Activated naive CD8-positive, alpha-beta T cell treated with anti-CD3 and anti-CD28 coated beads, Interleukin-2, amount 50 U/mL, for 24 hours (primary cell): ENCODE measurements around the gene MYO9A.
"Not testable (repeated sequence)": the region's sequence is repeated elsewhere in the genome, so short reads cannot be mapped to it uniquely, and the experiment has no call there.

Experiments
- ATAC-seq: fragments of 150-1000 bp; cut with Tn5 transposase; one replicate; pipeline ENCODE4 v1.10.0; 2021
- DNase-seq: peaks from one replicate; pipeline ENCODE4 v3.0.0; 2021
- H3K27ac Mint-ChIP-seq: one replicate; pipeline ENCODE4 v1.8.0; 2021; ENCODE audit warnings: mild to moderate bottlenecking, mixed read lengths
- H3K27me3 Mint-ChIP-seq: one replicate; pipeline ENCODE4 v1.8.0; 2021; ENCODE audit warnings: mixed read lengths
- H3K36me3 Mint-ChIP-seq: one replicate; pipeline ENCODE4 v1.8.0; 2021; ENCODE audit warnings: low read depth, mixed read lengths
- H3K4me1 Mint-ChIP-seq: one replicate; pipeline ENCODE4 v1.8.0; 2021; ENCODE audit warnings: mixed read lengths
- H3K4me3 Mint-ChIP-seq: one replicate; pipeline ENCODE4 v1.8.0; 2021; ENCODE audit warnings: mild to moderate bottlenecking, moderate library complexity, mixed read lengths
- H3K9me3 Mint-ChIP-seq: one replicate; pipeline ENCODE4 v1.8.0; 2021; ENCODE audit warnings: mixed read lengths

The MYO9A gene

DNA sequence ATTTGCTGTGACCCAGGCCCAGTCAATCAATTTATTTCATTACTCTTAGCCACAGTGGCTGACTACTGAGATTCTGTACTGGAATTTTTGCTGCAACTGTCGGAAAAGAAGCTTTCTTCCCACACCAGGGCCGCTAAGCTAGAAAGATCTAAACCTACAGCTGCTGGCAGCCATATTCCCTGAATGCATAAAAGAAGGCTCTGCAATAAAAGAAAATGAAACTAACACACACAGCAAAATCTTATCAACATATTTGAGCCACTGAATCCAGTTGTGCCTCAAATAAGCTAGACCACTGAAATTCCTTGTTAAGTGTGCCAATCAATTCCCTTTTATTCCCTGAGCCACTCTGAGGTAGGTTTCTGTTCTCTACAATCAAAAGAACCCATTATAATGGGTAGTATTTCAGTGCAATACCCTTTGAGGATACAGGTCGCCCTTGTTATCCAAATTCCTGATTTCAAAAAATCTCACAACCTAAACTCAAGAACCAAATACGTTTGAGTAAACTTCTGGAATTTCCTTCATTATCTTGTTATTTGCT, 60.3 kb downstream of the MYO9A start:
- DNase-seq (no peak), ATAC-seq (no peak)
- Mint-ChIP-seq H3K27ac (no peak overlapping the region), H3K9me3 (no peaks in the 10 kb centered on the region), H3K4me1 (peaks cover 4% of the 10 kb centered on the region), H3K4me3 (no peak overlapping the region), H3K36me3 (peaks cover 7% of the 10 kb centered on the region), H3K27me3 (no peaks in the 10 kb centered on the region)

DNA sequence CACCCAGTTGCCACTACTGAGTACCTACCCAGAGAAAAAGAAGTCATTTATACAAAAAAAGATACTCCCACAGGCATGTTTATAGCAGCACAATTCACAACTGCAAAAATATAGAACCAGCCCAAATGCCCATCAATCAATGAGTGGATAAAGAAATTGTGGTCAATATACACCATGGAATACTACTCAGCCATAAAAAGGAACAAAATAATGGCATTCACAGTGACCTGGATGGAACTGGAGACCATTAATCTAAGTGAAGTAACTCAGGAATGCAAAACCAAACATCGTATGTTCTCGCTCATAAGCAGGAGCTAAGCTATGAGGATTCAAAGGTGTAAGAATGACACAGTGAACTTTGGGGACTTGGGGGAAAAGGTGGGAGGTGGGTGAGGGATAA, 61.7 kb downstream of the MYO9A start:
- H3K4me3 Mint-ChIP-seq, H3K9me3 Mint-ChIP-seq, H3K27me3 Mint-ChIP-seq, DNase-seq, H3K27ac Mint-ChIP-seq, H3K36me3 Mint-ChIP-seq, ATAC-seq, H3K4me1 Mint-ChIP-seq: not testable (repeated sequence)

DNA sequence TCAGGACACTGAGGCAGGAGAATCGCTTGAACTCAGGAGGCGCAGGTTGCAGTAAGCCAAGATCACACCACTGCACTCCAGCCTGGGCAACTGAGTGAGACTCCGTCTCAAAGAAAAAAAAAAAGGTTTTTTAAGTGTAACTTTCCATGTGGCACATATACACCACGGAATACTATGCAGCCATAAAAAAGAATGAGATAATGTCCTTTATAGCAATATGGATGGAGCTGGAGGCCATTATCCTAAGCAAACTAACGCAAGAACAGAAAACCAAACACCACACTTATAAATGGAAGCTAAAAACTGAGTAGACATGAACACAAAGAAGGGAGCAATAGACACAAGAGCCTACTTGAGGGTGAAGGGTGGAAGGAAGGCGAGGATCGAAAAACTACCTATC, 64.7 kb downstream of the MYO9A start:
- DNase-seq, H3K4me3 Mint-ChIP-seq, ATAC-seq, H3K36me3 Mint-ChIP-seq, H3K27me3 Mint-ChIP-seq, H3K27ac Mint-ChIP-seq, H3K4me1 Mint-ChIP-seq, H3K9me3 Mint-ChIP-seq: not testable (repeated sequence)

DNA sequence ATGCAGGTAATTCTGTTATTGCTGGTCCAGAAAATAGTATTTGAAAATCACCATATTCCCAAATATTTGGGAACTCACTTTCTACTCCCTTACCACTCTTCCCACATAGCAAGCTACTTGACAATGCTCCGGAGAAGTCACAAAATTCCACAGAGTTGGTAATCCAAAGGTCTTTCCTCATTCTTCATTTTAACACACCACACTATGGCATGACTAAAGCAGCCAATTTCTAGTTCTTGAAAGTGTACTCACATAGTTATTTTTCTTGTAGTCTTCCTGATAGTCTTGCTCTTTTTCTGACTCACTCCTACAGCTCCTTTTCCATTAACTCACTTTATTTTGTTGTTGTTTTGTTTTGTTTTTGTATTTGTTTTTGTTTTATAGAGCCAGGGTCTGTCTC, 67.2 kb downstream of the MYO9A start:
- Mint-ChIP-seq H3K9me3 (no peaks in the 10 kb centered on the region), H3K27ac (no peak overlapping the region), H3K4me3 (no peak overlapping the region), H3K36me3 (peaks cover 13% of the 10 kb centered on the region), H3K4me1 (peaks cover 4% of the 10 kb centered on the region), H3K27me3 (no peaks in the 10 kb centered on the region)
- no peak for ATAC-seq
- no peak for DNase-seq

DNA sequence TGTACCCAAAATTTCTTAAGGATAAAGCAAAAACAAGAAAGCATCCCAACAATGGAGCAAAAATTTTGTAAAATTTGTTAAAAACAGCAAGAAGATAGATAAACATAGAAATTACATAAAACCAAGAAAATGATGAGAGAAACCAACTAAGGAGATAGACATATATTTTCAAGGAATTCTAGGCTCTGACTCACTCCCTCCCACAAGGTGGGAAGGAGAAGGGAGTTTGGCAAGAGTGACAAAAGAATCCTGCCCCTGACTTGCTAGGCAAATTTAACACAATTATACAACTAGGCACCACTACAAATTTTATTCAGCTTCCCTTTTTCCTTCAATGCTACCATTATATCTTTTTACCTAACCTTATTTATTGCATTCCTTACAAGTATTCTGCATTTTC, 70.9 kb downstream of the MYO9A start:
- Mint-ChIP-seq H3K27me3 (no peaks in the 10 kb centered on the region), H3K27ac (no peak overlapping the region), H3K9me3 (no peaks in the 10 kb centered on the region), H3K4me1 (peaks cover 4% of the 10 kb centered on the region), H3K36me3 (peaks cover 12% of the 10 kb centered on the region), H3K4me3 (no peak overlapping the region)
- ATAC-seq (no peak), DNase-seq (no peak)

DNA sequence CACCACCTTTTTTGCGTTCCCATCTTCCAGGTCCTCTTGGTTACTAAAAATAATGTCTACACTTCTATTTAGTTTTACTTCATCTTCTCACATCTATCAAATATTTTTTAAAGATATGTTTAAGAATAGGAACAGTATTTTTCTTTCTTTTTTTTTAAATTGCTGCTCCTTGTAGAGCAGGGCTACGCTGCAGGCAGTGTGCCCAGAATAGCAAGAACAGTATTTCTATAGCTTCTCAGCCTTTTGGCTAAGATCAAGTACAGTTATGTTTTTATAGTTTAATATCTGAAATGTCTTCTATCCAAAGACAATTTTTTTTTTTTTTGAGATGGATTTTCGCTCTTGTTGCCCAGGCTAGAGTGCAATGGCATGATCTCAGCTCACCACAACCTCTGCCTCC, 73.0 kb downstream of the MYO9A start:
- DNase-seq, result no peak
- Mint-ChIP-seq H3K27ac (no peak overlapping the region), H3K9me3 (no peaks in the 10 kb centered on the region), H3K36me3 (peaks cover 17% of the 10 kb centered on the region), H3K27me3 (no peaks in the 10 kb centered on the region), H3K4me1 (peaks cover under 1% of the 10 kb centered on the region), H3K4me3 (no peak overlapping the region)
- no peak for ATAC-seq

DNA sequence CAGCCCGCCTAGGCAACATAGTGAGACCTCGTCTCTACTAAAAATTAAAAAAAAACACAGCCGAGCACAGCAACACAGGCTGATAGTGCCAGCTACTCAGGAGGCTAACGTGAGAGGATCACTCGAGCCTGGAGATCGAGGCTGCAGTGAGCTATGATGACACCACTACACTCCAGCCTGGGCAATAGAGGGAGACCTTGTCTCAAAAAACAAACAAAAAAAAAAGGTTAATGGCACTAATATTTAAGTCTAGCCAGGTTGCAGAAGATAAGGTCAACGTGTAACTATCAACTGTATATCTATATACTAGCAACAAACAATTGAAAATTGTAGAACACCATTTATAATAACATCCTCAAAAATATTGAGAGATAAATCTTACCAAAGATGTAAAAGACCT, 75.1 kb downstream of the MYO9A start:
- H3K4me3 Mint-ChIP-seq, result no peak overlapping the region
- ATAC-seq (no peak), DNase-seq (no peak)
- H3K4me1 Mint-ChIP-seq, result no peaks in the 10 kb centered on the region
- H3K27me3 Mint-ChIP-seq, result no peaks in the 10 kb centered on the region
- H3K27ac Mint-ChIP-seq, result no peak overlapping the region
- peaks cover 5% of the 10 kb centered on the region for H3K9me3 Mint-ChIP-seq
- H3K36me3 Mint-ChIP-seq, result peaks cover 23% of the 10 kb centered on the region

DNA sequence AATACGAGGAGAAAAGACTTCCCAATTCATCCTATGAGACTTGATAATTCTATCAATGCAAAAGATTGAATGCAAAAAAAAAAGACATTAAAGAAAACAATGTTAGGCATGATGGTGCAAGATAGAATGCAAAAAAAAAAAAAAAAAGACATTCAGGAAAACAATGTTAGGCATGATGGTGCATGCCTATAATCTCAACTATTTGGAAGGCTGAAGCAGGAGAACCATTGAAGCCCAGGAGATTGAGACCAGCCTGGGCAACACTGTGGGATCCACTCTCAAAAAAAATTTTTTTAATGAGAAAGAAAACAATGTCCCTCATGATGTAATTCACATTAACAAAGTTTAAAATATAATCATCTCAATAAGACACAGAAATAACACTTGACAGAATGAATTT, 75.9 kb downstream of the MYO9A start:
- peaks cover 28% of the 10 kb centered on the region for H3K36me3 Mint-ChIP-seq
- no peaks in the 10 kb centered on the region for H3K27me3 Mint-ChIP-seq
- peaks cover 12% of the 10 kb centered on the region for H3K9me3 Mint-ChIP-seq
- H3K4me3 Mint-ChIP-seq, result no peak overlapping the region
- H3K4me1 Mint-ChIP-seq, result peaks cover 2% of the 10 kb centered on the region
- DNase-seq (no peak), ATAC-seq (no peak)
- H3K27ac Mint-ChIP-seq, result no peak overlapping the region

DNA sequence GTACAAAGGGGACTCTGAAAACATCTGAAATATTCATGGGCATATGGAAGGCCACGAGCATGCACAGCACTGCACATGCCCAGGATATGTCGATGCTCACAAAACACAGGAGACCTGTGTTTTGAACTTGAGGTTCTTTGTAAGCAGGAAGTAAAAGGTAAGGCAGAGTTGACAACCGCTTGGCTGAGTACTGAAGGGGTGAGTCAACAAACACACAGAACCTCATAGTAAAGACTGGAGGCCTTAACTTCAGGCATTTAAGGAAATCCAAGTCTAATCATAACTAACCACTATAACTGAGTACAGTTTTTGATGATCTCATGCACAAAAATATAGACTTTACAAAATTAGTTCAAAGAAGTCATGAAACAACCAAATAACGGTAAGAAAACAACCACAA, 80.6 kb downstream of the MYO9A start:
- Mint-ChIP-seq H3K4me1 (peaks cover 4% of the 10 kb centered on the region), H3K27ac (no peak overlapping the region), H3K27me3 (no peaks in the 10 kb centered on the region), H3K36me3 (peaks cover 17% of the 10 kb centered on the region), H3K4me3 (no peak overlapping the region), H3K9me3 (peaks cover 12% of the 10 kb centered on the region)
- DNase-seq, result no peak
- no peak for ATAC-seq

DNA sequence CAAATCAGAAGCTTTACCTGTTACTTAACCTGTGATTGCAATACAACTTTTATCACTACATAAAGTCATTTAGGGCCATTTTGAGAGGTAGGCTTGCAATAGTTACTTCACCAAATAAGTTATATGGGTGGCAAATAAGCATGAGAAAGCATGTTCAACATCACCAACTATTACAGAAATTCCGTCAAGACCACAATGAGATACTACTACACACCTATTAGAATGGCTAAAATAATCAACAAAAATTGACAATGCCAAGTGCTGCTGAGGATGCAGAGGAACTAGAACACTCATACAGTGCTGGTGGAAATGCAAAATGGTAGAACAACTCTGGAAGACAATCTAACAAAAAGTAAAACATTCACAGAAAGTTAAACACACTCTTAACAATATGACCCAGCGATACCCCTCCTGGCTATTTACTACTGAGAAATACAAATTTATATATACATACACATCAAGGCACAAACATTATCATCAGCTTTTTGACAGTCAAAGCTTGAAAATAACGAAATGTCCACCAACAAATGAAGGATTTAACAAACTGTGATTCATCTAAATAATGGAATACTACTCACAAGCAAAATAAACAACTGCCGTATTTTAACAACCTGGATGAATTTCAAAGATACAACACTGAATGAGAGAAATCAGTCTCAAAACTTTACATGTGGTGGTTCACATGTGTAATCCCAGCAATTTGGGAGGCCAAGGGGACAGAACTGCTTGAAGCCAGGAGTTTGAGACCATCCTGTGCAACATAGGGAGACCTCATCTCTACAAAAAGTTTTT, 82.9 kb downstream of the MYO9A start:
- no peak overlapping the region for H3K4me3 Mint-ChIP-seq
- no peaks in the 10 kb centered on the region for H3K27me3 Mint-ChIP-seq
- no peak overlapping the region for H3K27ac Mint-ChIP-seq
- ATAC-seq (no peak), DNase-seq (no peak)
- peaks cover 12% of the 10 kb centered on the region for H3K9me3 Mint-ChIP-seq
- peaks cover 12% of the 10 kb centered on the region for H3K36me3 Mint-ChIP-seq
- peaks cover 4% of the 10 kb centered on the region for H3K4me1 Mint-ChIP-seq

DNA sequence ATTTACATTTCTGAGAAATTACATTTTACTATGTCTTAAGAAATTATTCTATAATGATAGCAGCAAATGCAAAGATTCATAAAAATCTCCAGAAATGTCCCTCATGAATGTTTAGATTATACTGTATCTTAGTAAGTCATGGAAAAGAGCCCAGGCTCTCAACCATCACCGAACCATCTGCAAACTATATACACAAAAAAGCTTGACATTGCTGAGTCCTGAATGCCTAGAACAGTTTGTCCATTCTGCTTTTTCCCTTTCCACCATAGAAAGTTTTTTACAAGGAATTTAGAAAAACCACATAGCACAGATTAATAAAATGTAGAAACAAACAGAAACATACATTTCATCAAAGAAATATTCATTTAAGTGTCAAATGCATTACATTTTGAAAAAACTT, 83.6 kb downstream of the MYO9A start:
- Mint-ChIP-seq H3K9me3 (peaks cover 12% of the 10 kb centered on the region), H3K4me1 (peaks cover 4% of the 10 kb centered on the region)
- no peak for ATAC-seq

DNA sequence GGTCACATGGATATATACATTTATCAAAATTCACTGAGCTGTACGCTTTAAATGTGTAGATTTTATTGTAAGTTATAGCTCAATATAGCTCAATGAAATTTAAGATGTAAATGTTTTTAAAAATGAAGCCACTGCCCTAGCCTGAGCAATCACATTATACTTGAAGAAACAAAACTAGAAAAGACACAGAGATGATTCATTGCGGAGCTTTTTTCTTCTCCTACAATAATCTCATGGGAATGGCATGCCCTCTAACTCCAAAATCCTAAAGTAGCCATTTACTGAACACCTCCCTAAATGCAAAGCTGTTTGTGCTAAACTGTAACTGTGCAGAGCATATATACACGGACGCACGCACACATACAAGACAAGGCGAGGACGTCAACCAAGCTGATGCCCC, 84.2 kb downstream of the MYO9A start:
- Mint-ChIP-seq H3K27me3 (no peaks in the 10 kb centered on the region), H3K4me1 (peaks cover 4% of the 10 kb centered on the region), H3K4me3 (no peak overlapping the region), H3K36me3 (peaks cover 12% of the 10 kb centered on the region), H3K9me3 (peaks cover 12% of the 10 kb centered on the region), H3K27ac (no peak overlapping the region)
- DNase-seq (no peak), ATAC-seq (no peak)

More for the DNA sequence above, 83.6 kb downstream of the MYO9A start:
- Mint-ChIP-seq H3K36me3 (peaks cover 12% of the 10 kb centered on the region), H3K27me3 (no peaks in the 10 kb centered on the region), H3K27ac (no peak overlapping the region), H3K4me3 (no peak overlapping the region)
- DNase-seq, result no peak

DNA sequence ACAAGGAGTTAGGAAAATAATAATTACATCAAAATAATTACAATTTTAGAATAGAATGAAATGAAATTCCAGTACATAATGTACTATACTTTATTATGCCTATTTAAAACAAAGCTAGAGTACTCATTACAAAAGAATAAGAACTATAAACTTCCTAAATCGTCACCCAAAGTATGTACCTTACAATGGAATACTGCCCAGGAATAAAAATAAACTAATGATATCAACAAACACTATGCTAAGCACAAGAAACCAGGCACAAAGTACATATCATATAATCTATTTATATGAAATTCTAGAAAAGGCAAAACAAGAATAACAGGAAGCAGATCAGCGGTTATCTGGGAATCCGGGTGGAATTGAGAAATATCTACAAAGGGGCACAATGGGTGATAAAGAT, 84.7 kb downstream of the MYO9A start:
- H3K27ac Mint-ChIP-seq, result no peak overlapping the region
- peaks cover 4% of the 10 kb centered on the region for H3K4me1 Mint-ChIP-seq
- H3K4me3 Mint-ChIP-seq, result no peak overlapping the region
- H3K36me3 Mint-ChIP-seq, result peaks cover 10% of the 10 kb centered on the region
- peaks cover 10% of the 10 kb centered on the region for H3K9me3 Mint-ChIP-seq
- ATAC-seq, result no peak
- DNase-seq, result no peak
- H3K27me3 Mint-ChIP-seq, result no peaks in the 10 kb centered on the region

DNA sequence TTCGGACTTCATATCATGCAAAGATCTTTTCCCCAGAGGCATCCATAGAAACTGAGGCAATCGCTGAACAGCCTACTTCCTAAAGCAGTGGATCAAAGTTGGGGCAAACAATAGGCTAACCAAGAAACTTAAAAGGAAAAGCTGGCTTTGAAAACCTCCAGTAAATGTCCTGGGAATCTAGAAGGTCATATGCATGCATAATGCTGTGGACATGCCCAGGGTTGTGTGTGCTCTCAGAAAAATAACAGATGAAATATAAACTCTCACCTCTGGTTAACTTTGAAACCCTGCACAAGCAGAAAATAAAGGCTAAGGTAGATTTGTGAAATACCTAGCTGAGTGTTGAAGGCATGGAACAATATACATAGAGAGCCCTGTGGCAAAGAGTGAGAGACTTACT, 96.3 kb downstream of the MYO9A start:
- no peaks in the 10 kb centered on the region for H3K27me3 Mint-ChIP-seq
- no peak overlapping the region for H3K4me3 Mint-ChIP-seq
- no peaks in the 10 kb centered on the region for H3K9me3 Mint-ChIP-seq
- ATAC-seq (no peak), DNase-seq (no peak)
- H3K27ac Mint-ChIP-seq, result no peak overlapping the region
- H3K36me3 Mint-ChIP-seq, result peaks cover 16% of the 10 kb centered on the region
- H3K4me1 Mint-ChIP-seq, result no peaks in the 10 kb centered on the region

DNA sequence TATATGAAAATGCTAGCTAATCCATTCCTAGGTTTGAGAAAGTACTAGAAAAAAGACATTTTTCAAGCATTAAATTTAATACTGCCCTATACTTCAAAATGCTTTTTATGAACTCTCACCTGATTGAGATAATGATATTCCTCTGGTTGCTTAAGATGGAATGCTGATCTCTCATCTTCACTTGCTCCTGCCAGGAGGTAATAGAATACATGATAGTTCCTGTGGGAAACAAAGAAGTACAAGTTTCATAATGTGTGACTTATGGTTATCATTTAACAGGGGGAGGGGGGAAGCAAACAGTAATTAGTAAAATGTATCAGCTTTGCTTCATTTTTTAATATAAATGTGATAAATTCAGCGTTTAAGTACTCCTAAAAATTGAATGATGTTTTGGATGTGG, 97.2 kb downstream of the MYO9A start:
- no peak overlapping the region for H3K4me3 Mint-ChIP-seq
- DNase-seq, result no peak
- ATAC-seq, result no peak
- peaks cover 16% of the 10 kb centered on the region for H3K36me3 Mint-ChIP-seq
- H3K27me3 Mint-ChIP-seq, result no peaks in the 10 kb centered on the region
- no peaks in the 10 kb centered on the region for H3K4me1 Mint-ChIP-seq
- H3K27ac Mint-ChIP-seq, result no peak overlapping the region
- H3K9me3 Mint-ChIP-seq, result no peaks in the 10 kb centered on the region

DNA sequence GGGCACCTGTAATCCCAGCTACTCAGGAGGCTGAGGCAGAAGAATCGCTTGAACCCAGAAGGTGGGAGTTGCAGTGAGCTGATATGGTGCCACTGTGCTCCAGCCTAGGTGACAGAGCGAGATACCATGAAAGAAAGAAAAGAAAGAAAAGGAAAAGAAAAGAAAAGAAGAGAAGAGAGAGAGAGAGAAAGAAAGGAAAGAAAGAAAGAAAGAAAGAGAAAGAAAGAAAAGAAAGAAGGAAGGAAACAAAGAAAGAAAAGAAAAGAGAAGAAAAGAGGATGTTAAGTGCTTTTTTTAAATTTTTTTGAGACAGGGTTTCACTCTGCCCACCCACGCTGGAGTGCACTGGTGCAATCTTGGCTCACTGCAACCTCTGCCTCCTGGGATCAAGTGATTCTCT, 103.4 kb downstream of the MYO9A start:
- not testable (repeated sequence) for DNase-seq, H3K36me3 Mint-ChIP-seq, H3K9me3 Mint-ChIP-seq, H3K27me3 Mint-ChIP-seq, H3K27ac Mint-ChIP-seq, H3K4me1 Mint-ChIP-seq, ATAC-seq, H3K4me3 Mint-ChIP-seq
